Transverse colon (tissue), 4 donors: ENCODE data around the gene STARD7.
A peak's percentile ranks its signal among the peaks of the same experiment; 100 is the strongest.

Experiments used
- EP300 ChIP-seq: sonication (generic); formaldehyde crosslinking; IDR thresholded peaks from one replicate; pipeline ENCODE4 v1.6.1; 2017; ENCODE audit warnings: antibody characterized with exemption, low read depth
- POLR2A ChIP-seq: fragments of 450-650 bp; IDR thresholded peaks from one replicate; pipeline ENCODE4 v1.6.1; 2016; ENCODE audit warnings: antibody characterized with exemption, mild to moderate bottlenecking, moderate library complexity
- POLR2AphosphoS5 ChIP-seq, 3 donors: sonication (generic); formaldehyde crosslinking; IDR thresholded peaks; one replicate each; pipeline ENCODE4 v1.6.1; 2016; ENCODE audit warnings: antibody characterized with exemption in 3 of 3
- TF ChIP-seq, protein P1 (sequence below), 5 experiments: fragments of 200-600 bp in 3 of 5; fragments of 450-650 bp in 2 of 5; sonication (generic) in 3 of 5; IDR thresholded peaks; 1 replicate in 2 of 5; 2 replicates in 3 of 5; pipeline ENCODE4 v1.5.1; 2016 to 2017; ENCODE audit warnings: antibody characterized with exemption in 5 of 5, inconsistent platforms in 3 of 5, mild to moderate bottlenecking in 2 of 5, moderate library complexity in 1 of 5

DNA sequence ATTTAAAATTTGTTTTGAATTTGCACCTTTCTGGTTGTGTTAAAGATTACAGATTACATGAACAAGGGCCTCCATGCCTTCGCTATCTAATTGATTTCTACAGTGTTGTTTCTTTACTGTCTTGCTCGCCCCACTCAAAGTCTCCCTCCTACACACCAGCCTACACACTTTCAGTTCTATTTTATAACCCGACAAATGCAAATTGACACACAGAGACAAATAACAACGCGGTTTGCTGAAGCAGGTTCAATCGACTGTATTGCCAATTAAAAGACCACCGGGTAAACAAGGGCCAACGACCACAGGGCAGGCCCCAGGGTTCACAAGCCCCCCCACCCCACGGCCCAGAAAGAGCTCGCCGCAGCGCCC is 869 bp downstream of the STARD7 start:
- TF ChIP-seq POLR2AphosphoS5 (IDR thresholded peaks at IDR 0.05) (no peak), EP300 (no peak), POLR2A (no peak)
- TF ChIP-seq, protein P1, sequence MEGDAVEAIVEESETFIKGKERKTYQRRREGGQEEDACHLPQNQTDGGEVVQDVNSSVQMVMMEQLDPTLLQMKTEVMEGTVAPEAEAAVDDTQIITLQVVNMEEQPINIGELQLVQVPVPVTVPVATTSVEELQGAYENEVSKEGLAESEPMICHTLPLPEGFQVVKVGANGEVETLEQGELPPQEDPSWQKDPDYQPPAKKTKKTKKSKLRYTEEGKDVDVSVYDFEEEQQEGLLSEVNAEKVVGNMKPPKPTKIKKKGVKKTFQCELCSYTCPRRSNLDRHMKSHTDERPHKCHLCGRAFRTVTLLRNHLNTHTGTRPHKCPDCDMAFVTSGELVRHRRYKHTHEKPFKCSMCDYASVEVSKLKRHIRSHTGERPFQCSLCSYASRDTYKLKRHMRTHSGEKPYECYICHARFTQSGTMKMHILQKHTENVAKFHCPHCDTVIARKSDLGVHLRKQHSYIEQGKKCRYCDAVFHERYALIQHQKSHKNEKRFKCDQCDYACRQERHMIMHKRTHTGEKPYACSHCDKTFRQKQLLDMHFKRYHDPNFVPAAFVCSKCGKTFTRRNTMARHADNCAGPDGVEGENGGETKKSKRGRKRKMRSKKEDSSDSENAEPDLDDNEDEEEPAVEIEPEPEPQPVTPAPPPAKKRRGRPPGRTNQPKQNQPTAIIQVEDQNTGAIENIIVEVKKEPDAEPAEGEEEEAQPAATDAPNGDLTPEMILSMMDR (IDR thresholded peaks at IDR 0.05), result peak in 1 of 5 experiments; percentile 6
